AG09309 (cell line): ENCODE results near the gene C9orf78.
A peak's percentile ranks its signal among the peaks of the same experiment; 100 is the strongest.

ENCODE experiments used
- DNase-seq: peaks from one replicate; pipeline ENCODE4 v3.0.0-alpha.2; 2010; ENCODE audit warnings: low read depth
- H3K4me3 ChIP-seq: 2 replicates; pipeline ENCODE4 v1.5.1; 2011; ENCODE audit warnings: mild to moderate bottlenecking, low read depth, low read length, moderate library complexity; ENCODE audit not compliant: control insufficient read depth
- CTCF ChIP-seq: IDR thresholded peaks from 2 replicates; pipeline ENCODE4 v1.5.1; 2011; ENCODE audit warnings: mild to moderate bottlenecking, low read depth, low read length, inconsistent platforms; ENCODE audit not compliant: insufficient read depth, control insufficient read depth; ENCODE audit errors: missing control alignments

C9orf78 gene

GRCh38 chr9:129832982-129833381, 2.1 kb downstream of the C9orf78 start:
- no peak overlapping the region for H3K4me3 ChIP-seq

GRCh38 chr9:129828969-129829368, 6.1 kb downstream of the C9orf78 start:
- no peak overlapping the region for H3K4me3 ChIP-seq
- no peak for DNase-seq
- TF ChIP-seq CTCF, result no peak

More at GRCh38 chr9:129832982-129833381, 2.1 kb downstream of the C9orf78 start:
- no peak for DNase-seq
- no peak for TF ChIP-seq CTCF

GRCh38 chr9:129828051-129828450, 7.0 kb downstream of the C9orf78 start:
- no peak for DNase-seq
- TF ChIP-seq CTCF, result no peak
- no peak overlapping the region for H3K4me3 ChIP-seq

- H3K4me3 ChIP-seq, result no peak overlapping the region
- no peak for TF ChIP-seq CTCF
- DNase-seq, result no peak
Observed at GRCh38 chr9:129826759-129827158, 8.3 kb downstream of the C9orf78 start.

- TF ChIP-seq CTCF, result no peak
- no peak for DNase-seq
- no peak overlapping the region for H3K4me3 ChIP-seq
Observed at GRCh38 chr9:129826344-129826743, 8.7 kb downstream of the C9orf78 start.

GRCh38 chr9:129823935-129824601, 11.0 kb downstream of the C9orf78 start, which contains the start of gene TOR1A:
Gene TOR1A, minus strand, starts transcription at chr9:129824136. Its CDS starts 51 bp downstream, at chr9:129824085.
- TF ChIP-seq CTCF, result no peak
- peak within 1 kb of the TSS; percentile 56 for H3K4me3 ChIP-seq

More at GRCh38 chr9:129823935-129824601, 11.0 kb downstream of the C9orf78 start, which contains the start of gene TOR1A:
- peak; percentile 77 for DNase-seq
